A549 (cell line): ENCODE measurements around the gene DYSF. TPM values are rescaled to one million over a fixed set of nuclear protein-coding genes. Genes with fewer than 3 reads are reported as not detected.

Source experiments
- ATAC-seq, 2 experiments: fragments of 200-7000 bp in 1 of 2; fragments of >200 bp in 1 of 2; cut with Nextera tagmentation in 1 of 2; cut with Tn5 transposase in 1 of 2; 3 replicates each; pipeline versions ENCODE4 v1.8.0 to v1.9.1; 2018 to 2020; ENCODE audit warnings: mild to moderate bottlenecking in 1 of 2, moderate library complexity in 1 of 2
- CTCF ChIA-PET: fragments of 300-600 bp; sonication (Branson Sonifier 250); formaldehyde crosslinking; extraction: SDS; loops from one replicate; lab custom pipeline; 2021; ENCODE audit warnings: antibody characterized with exemption, inconsistent platforms; lab: Yijun Ruan, JAX
- POLR2A ChIA-PET: fragments of 350-600 bp; formaldehyde crosslinking; extraction: SDS; loops from one replicate; lab custom pipeline; 2021; ENCODE audit warnings: antibody characterized with exemption, inconsistent platforms; lab: Yijun Ruan, JAX
- DNase-seq, 2 experiments: peaks; one replicate each; pipeline versions ENCODE4 v3.0.0 to v3.0.0-alpha.2; 2011 to 2016; ENCODE audit warnings: low read depth in 1 of 2, low spot score in 1 of 2
- FAIRE-seq: peaks from 2 replicates; lab custom pipeline; 2011; peaks lifted over from hg19 to GRCh38; lab: Jason Lieb, UNC
- H3K27ac ChIP-seq, 2 experiments: fragments of >200 bp; sonication (Bioruptor Twin); formaldehyde crosslinking; 3 replicates each; pipeline ENCODE4 v1.5.1; 2016 to 2017
- H3K4me1 ChIP-seq: fragments of >200 bp; sonication (Bioruptor Twin); formaldehyde crosslinking; 3 replicates; pipeline ENCODE4 v1.6.1; 2016
- H3K4me2 ChIP-seq: fragments of >200 bp; sonication (Bioruptor Twin); formaldehyde crosslinking; 3 replicates; pipeline ENCODE4 v1.6.1; 2016
- H3K4me3 ChIP-seq: fragments of >200 bp; sonication (Bioruptor Twin); formaldehyde crosslinking; 3 replicates; pipeline ENCODE4 v1.5.1; 2016
- H3K9me3 ChIP-seq: fragments of >200 bp; sonication (Bioruptor Twin); formaldehyde crosslinking; 3 replicates; pipeline ENCODE4 v1.6.1; 2016
- CHD4 ChIP-seq: fragments of 200-600 bp; sonication (generic); IDR thresholded peaks from 2 replicates; pipeline ENCODE4 v1.6.1; 2016; ENCODE audit warnings: antibody characterized with exemption, mild to moderate bottlenecking, borderline replicate concordance
- EHF ChIP-seq: fragments of 250-450 bp; sonication (Bioruptor Pico); IDR thresholded peaks from 2 replicates; pipeline ENCODE4 v1.5.0; 2020; ENCODE audit warnings: mild to moderate bottlenecking
- EP300 ChIP-seq, 2 experiments: fragments of >200 bp; sonication (Bioruptor Twin); formaldehyde crosslinking; IDR thresholded peaks; 2 replicates in 1 of 2; 3 replicates in 1 of 2; pipeline ENCODE4 v1.6.1; 2016 to 2017
- HDAC2 ChIP-seq: fragments of 200-600 bp; sonication (generic); IDR thresholded peaks from 2 replicates; pipeline ENCODE4 v1.6.1; 2016
- JUN ChIP-seq, 2 experiments: fragments of >200 bp; sonication (Bioruptor Twin); formaldehyde crosslinking; IDR thresholded peaks; 2 replicates in 1 of 2; 3 replicates in 1 of 2; pipeline ENCODE4 v1.6.1; 2016 to 2017
- JUNB ChIP-seq: fragments of >200 bp; sonication (Bioruptor Twin); formaldehyde crosslinking; IDR thresholded peaks from 2 replicates; pipeline ENCODE4 v1.6.1; 2016
- KDM1A ChIP-seq: fragments of 200-600 bp; sonication (generic); IDR thresholded peaks from 2 replicates; pipeline ENCODE4 v1.6.1; 2016; ENCODE audit warnings: low read depth, mild to moderate bottlenecking
- KDM5A ChIP-seq: fragments of 200-600 bp; sonication (generic); IDR thresholded peaks from 2 replicates; pipeline ENCODE4 v1.6.1; 2016; ENCODE audit warnings: antibody characterized with exemption, mild to moderate bottlenecking
- NFE2L2 ChIP-seq: fragments of 150-350 bp; conservative IDR thresholded peaks from 2 replicates; pipeline ENCODE4 v1.6.1; 2014; ENCODE audit warnings: low read length
- PHF8 ChIP-seq: fragments of 200-600 bp; sonication (generic); IDR thresholded peaks from 2 replicates; pipeline ENCODE4 v1.6.1; 2016; ENCODE audit warnings: low read depth, mild to moderate bottlenecking, antibody characterized with exemption, moderate library complexity, borderline replicate concordance
- POLR2A ChIP-seq: IDR thresholded peaks from 2 replicates; pipeline ENCODE4 v1.6.1; 2012; ENCODE audit warnings: mild to moderate bottlenecking, low read length
- RFX5 ChIP-seq: fragments of 450-650 bp; IDR thresholded peaks from 2 replicates; pipeline ENCODE4 v1.7.1; 2014; ENCODE audit warnings: antibody characterized with exemption, mild to moderate bottlenecking, moderate library complexity
- RNF2 ChIP-seq: fragments of 200-600 bp; sonication (generic); IDR thresholded peaks from 2 replicates; pipeline ENCODE4 v1.6.1; 2016; ENCODE audit warnings: low read depth, mild to moderate bottlenecking, antibody characterized with exemption, moderate library complexity, borderline replicate concordance
- TFCP2L1 ChIP-seq: fragments of 250-450 bp; sonication (Bioruptor Pico); IDR thresholded peaks from 2 replicates; pipeline ENCODE4 v1.5.0; 2021; ENCODE audit warnings: mild to moderate bottlenecking
- TP53 ChIP-seq: fragments of 250-450 bp; sonication (Bioruptor Pico); IDR thresholded peaks from 2 replicates; pipeline ENCODE4 v1.5.0; 2021; ENCODE audit warnings: mild to moderate bottlenecking, moderate library complexity
- ZFP36 ChIP-seq: fragments of 450-650 bp; IDR thresholded peaks from 2 replicates; pipeline ENCODE4 v1.6.1; 2014; ENCODE audit warnings: borderline replicate concordance; ENCODE audit not compliant: partially characterized antibody
- WGBS: methylation state at CpG from one replicate; pipeline ENCODE4 v1.1.6; 2017; ENCODE audit errors: missing lambda C conversion rate; 5-methylcytosine and 5-hydroxymethylcytosine counted together
- polyA plus RNA-seq, 4 experiments: library from polyadenylated mRNA; depleted of rRNA in 3 of 4; stranded (reverse); fragments of >200 nt; fragmentation: RNase III in 1 of 4; extraction: RNeasy Plus Mini Kit Qiagen cat#74134 plus additional on column Dnase treatment in 1 of 4; gene quantifications; 2 replicates in 3 of 4; 3 replicates in 1 of 4; pipeline ENCODE4 v1.2.3, GENCODE V29; 2011 to 2017
- TF ChIP-seq, protein P1 (sequence below): fragments of 200-600 bp; sonication (generic); IDR thresholded peaks from 2 replicates; pipeline ENCODE4 v1.6.1; 2016; ENCODE audit warnings: antibody characterized with exemption, mild to moderate bottlenecking, moderate library complexity
- TF ChIP-seq, protein P2 (sequence below): fragments of 150-350 bp; IDR thresholded peaks from 2 replicates; pipeline ENCODE4 v1.6.1; 2014; ENCODE audit warnings: low read depth, mild to moderate bottlenecking, low read length
- TF ChIP-seq, protein P3 (sequence below): fragments of 250-450 bp; sonication (Bioruptor Pico); IDR thresholded peaks from 2 replicates; pipeline ENCODE4 v1.5.0; 2020; ENCODE audit warnings: low read depth, mild to moderate bottlenecking, moderate library complexity

The DYSF gene
- polyA plus RNA-seq, 2 of the 4 experiments (the other 2 are of a cell fraction), result 0.36 to 0.98 TPM

DNA sequence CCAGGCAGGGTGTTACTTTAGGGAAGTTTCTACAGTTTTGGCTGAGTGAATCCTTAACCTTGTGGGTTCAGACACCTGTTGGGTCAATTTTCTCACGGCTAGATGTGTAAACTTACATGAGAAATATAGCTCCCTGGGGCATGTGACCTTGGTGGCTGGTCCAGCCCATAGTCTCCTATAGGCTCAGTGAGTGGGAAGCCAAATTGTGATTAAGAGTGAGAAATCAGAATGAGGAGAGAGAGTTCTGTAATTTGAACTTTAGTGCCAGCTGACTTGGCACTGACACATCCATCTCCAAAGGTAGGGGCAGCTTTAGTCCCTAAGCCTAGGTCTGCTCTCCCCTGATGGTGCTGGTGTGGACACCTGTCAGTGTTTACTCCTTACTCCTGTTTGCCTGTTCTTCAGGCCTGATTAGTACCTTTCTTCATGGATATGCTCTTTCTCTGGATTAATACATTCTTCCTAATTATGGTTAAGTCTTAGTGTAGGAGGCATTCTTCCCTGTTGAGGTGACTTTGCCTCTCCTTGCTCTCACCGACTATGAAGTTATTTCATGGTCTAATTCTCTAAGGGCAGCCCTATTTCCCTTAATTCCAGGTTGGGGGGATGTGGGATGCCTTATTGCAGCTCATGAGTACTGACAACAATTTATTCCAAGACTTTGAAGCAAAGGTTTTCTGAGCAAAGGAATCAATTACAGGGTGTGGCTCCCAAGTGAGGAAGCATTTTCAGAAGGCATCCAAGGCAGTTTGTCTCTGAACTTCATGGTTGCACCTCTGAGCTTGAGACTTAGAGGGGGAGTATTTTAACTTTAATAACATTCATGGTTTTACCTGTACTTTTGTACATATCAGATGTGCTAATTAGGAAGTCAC lies 177.3 kb downstream of the DYSF start:
- 23% methylated on average over 2 of the region's 2 CpGs for WGBS
- CTCF ChIA-PET, result interaction anchor here (1.0 to 3.1 kb wide), 2 partner anchors 21 to 519 kb away, joined by 3 to 12 read pairs; no protein-coding TSS in a partner anchor
- POLR2A ChIA-PET, result no interaction called here
- ATAC-seq (no peak), DNase-seq (no peak), FAIRE-seq (no peak)
- Histone ChIP-seq H3K27ac (no peak overlapping the region), H3K4me1 (no peaks in the 10 kb centered on the region), H3K4me3 (no peak overlapping the region), H3K4me2 (no peak overlapping the region), H3K9me3 (no peaks in the 10 kb centered on the region)
- no peak for TF ChIP-seq JUN (IDR thresholded peaks at IDR 0.05)
- no peak for TF ChIP-seq POLR2A
- no peak for TF ChIP-seq TFCP2L1
- TF ChIP-seq, protein P1, sequence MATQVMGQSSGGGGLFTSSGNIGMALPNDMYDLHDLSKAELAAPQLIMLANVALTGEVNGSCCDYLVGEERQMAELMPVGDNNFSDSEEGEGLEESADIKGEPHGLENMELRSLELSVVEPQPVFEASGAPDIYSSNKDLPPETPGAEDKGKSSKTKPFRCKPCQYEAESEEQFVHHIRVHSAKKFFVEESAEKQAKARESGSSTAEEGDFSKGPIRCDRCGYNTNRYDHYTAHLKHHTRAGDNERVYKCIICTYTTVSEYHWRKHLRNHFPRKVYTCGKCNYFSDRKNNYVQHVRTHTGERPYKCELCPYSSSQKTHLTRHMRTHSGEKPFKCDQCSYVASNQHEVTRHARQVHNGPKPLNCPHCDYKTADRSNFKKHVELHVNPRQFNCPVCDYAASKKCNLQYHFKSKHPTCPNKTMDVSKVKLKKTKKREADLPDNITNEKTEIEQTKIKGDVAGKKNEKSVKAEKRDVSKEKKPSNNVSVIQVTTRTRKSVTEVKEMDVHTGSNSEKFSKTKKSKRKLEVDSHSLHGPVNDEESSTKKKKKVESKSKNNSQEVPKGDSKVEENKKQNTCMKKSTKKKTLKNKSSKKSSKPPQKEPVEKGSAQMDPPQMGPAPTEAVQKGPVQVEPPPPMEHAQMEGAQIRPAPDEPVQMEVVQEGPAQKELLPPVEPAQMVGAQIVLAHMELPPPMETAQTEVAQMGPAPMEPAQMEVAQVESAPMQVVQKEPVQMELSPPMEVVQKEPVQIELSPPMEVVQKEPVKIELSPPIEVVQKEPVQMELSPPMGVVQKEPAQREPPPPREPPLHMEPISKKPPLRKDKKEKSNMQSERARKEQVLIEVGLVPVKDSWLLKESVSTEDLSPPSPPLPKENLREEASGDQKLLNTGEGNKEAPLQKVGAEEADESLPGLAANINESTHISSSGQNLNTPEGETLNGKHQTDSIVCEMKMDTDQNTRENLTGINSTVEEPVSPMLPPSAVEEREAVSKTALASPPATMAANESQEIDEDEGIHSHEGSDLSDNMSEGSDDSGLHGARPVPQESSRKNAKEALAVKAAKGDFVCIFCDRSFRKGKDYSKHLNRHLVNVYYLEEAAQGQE, result no peak
- TF ChIP-seq PHF8, result no peak
- no peak for TF ChIP-seq NFE2L2
- TF ChIP-seq EHF (CRISPR knock-in tag), result no peak
- TF ChIP-seq KDM5A, result no peak
- TF ChIP-seq HDAC2, result no peak
- TF ChIP-seq TP53 (CRISPR knock-in tag), result no peak
- TF ChIP-seq KDM1A, result no peak

DNA sequence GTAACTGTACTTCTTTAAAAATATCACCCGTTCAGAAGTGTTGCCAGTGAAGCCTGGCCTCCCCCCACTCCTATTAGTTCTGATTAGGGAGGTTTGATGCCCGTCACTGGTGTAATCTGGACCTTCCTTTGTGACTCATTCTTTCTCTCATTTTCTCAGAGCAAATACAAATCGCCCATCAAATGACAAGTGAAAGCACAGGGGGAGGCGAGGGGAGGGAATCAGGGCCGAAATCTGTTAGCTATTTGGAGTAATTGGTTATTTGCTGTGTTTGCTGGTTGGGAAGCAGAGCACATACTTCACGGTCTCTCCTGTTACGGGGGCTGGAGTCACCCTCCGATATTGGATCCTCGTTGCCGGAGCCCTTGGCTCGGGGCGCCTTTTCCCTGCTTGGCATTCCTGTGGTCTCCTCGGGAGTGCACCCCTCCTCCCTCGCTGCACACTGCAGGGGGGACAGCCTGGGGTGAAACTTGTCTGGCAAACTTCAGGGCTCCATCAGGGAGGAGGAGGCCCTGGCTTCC lies 178.1 kb downstream of the DYSF start:
- DNase-seq (no peak), FAIRE-seq (no peak), ATAC-seq (no peak)
- ChIA-PET POLR2A (no interaction called here), CTCF (interaction anchor here (1.4 to 3.1 kb wide), 2 partner anchors 22 to 86 kb away, joined by 4 to 12 read pairs; no protein-coding TSS in a partner anchor)
- no peaks in the 10 kb centered on the region for H3K4me1 ChIP-seq
- no peak overlapping the region for H3K4me2 ChIP-seq
- no peaks in the 10 kb centered on the region for H3K9me3 ChIP-seq
- 52% methylated on average over 14 of the region's 14 CpGs for WGBS
- no peak overlapping the region for H3K27ac ChIP-seq
- TF ChIP-seq, protein P2, sequence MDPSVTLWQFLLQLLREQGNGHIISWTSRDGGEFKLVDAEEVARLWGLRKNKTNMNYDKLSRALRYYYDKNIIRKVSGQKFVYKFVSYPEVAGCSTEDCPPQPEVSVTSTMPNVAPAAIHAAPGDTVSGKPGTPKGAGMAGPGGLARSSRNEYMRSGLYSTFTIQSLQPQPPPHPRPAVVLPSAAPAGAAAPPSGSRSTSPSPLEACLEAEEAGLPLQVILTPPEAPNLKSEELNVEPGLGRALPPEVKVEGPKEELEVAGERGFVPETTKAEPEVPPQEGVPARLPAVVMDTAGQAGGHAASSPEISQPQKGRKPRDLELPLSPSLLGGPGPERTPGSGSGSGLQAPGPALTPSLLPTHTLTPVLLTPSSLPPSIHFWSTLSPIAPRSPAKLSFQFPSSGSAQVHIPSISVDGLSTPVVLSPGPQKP, result no peak
- TF ChIP-seq RFX5, result no peak
- no peak for TF ChIP-seq CHD4
- no peak for TF ChIP-seq JUN (IDR thresholded peaks at IDR 0.05)
- no peak for TF ChIP-seq RNF2
- TF ChIP-seq, protein P3, sequence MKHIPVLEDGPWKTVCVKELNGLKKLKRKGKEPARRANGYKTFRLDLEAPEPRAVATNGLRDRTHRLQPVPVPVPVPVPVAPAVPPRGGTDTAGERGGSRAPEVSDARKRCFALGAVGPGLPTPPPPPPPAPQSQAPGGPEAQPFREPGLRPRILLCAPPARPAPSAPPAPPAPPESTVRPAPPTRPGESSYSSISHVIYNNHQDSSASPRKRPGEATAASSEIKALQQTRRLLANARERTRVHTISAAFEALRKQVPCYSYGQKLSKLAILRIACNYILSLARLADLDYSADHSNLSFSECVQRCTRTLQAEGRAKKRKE, result no peak
- H3K4me3 ChIP-seq, result no peak overlapping the region

DNA sequence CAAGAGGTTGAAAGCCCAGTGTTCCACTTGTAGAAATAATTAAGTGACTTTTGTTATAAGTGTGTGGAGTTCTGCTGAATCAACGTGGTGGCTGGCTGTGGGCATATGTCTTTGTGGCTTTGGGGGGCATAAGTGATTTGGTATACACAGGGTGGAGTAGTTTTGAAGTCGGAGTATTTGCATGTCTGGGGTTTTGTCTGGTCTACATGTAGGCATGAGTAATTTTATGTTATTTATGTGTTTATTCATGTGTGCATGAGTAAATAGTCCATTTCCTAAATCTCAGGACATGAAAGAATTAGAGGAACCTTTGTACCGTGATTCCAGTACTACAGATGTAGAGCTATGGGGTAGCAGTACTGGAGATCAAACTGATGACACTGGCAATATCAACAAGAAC lies 179.7 kb downstream of the DYSF start:
- CTCF ChIA-PET, result interaction anchor here (1.4 kb wide), 1 partner anchor 23 kb away, joined by 3 read pairs; no protein-coding TSS in a partner anchor
- Histone ChIP-seq H3K9me3 (no peaks in the 10 kb centered on the region), H3K27ac (no peak overlapping the region), H3K4me1 (no peaks in the 10 kb centered on the region), H3K4me3 (no peak overlapping the region), H3K4me2 (no peak overlapping the region)
- TF ChIP-seq JUNB (no peak), EP300 (IDR thresholded peaks at IDR 0.05) (no peak), ZFP36 (no peak)
- TF ChIP-seq, protein P1, result no peak
- TF ChIP-seq, protein P3, result no peak
- WGBS, result 24% methylated on average over 3 of the region's 3 CpGs
- DNase-seq, result no peak
- FAIRE-seq, result no peak
- no peak for ATAC-seq
- POLR2A ChIA-PET, result no interaction called here
